GM12891 (cell line): Measurements from ENCODE around the gene FBXO4.
"Not testable (repeated sequence)": the region's sequence is repeated elsewhere in the genome, so short reads cannot be mapped to it uniquely, and the experiment has no call there.

Experiments used
- DNase-seq: peaks from one replicate; pipeline ENCODE4 v3.0.0; 2011; ENCODE audit warnings: low spot score; ENCODE audit not compliant: insufficient read length
- FAIRE-seq: peaks from 2 replicates; lab custom pipeline; 2011; peaks lifted over from hg19 to GRCh38; lab: Jason Lieb, UNC
- PAX5 ChIP-seq: IDR thresholded peaks from 2 replicates; pipeline ENCODE4 v1.6.1; 2011; ENCODE audit warnings: low read length, moderate library complexity, mild to moderate bottlenecking; ENCODE audit not compliant: insufficient read depth, severe bottlenecking
- POLR2A ChIP-seq: IDR thresholded peaks from 2 replicates; pipeline ENCODE4 v1.6.1; 2011; ENCODE audit warnings: low read depth, low read length, control low read depth
- POLR2AphosphoS5 ChIP-seq: IDR thresholded peaks from 2 replicates; pipeline ENCODE4 v1.6.1; 2011; ENCODE audit warnings: low read depth, low read length, control low read depth
- POU2F2 ChIP-seq: IDR thresholded peaks from 2 replicates; pipeline ENCODE4 v1.6.1; 2011; ENCODE audit warnings: low read depth, mild to moderate bottlenecking, control low read depth, low read length, moderate library complexity
- SPI1 ChIP-seq: IDR thresholded peaks from 2 replicates; pipeline ENCODE4 v1.6.1; 2011; ENCODE audit warnings: low read depth, low read length, control low read depth
- TAF1 ChIP-seq: IDR thresholded peaks from 2 replicates; pipeline ENCODE4 v1.6.1; 2011; ENCODE audit warnings: low read depth, low read length, control low read depth

Gene FBXO4

DNA sequence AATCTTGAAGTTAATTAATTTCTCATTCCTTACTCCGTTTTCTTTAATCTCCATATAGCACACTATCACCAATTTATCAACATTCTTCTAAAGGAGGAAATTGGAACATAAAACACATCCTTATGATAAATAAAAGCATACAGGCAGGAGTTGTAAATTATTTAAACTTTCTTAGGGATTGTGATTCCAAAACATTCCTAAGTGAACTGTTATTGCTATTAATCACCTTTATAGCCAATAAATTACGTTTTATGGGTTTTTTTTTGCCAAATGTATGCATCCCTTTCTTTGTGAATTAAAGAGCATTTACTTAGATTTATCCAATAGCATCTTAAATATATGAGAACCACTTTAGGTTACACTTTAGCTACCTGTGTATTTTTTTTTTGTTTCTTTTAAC, 55.3 kb downstream of the FBXO4 start:
- DNase-seq = no peak
- TF ChIP-seq POU2F2 = no peak
- TF ChIP-seq POLR2A = no peak
- TF ChIP-seq PAX5 = no peak
- TF ChIP-seq TAF1 = no peak
- TF ChIP-seq SPI1 = no peak
- TF ChIP-seq POLR2AphosphoS5 = no peak
- no peak for FAIRE-seq

GRCh38 chr5:41980870-41981269, 55.8 kb downstream of the FBXO4 start:
- DNase-seq (no peak), FAIRE-seq (no peak)
- no peak for TF ChIP-seq TAF1
- no peak for TF ChIP-seq POLR2A
- no peak for TF ChIP-seq POLR2AphosphoS5
- TF ChIP-seq POU2F2 = no peak
- no peak for TF ChIP-seq SPI1
- no peak for TF ChIP-seq PAX5

DNA sequence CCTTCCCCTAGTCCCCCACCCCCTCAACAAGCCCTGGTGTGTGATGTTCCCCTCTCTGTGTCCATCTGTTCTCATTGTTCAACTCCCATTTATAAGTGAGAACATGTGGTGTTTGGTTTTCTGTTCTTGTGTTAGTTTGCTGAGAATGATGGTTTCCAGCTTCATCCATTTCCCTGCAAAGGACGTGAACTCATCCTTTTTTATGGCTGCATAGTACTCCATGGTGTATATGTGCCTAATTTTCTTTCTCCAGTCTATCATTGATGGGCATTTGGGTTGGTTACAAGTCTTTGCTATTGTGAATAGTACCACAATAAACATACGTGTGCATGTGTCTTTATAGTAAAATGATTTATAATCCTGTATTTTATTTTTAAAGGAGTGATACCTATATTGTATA, 57.8 kb downstream of the FBXO4 start:
- DNase-seq, FAIRE-seq: not testable (repeated sequence)

DNA sequence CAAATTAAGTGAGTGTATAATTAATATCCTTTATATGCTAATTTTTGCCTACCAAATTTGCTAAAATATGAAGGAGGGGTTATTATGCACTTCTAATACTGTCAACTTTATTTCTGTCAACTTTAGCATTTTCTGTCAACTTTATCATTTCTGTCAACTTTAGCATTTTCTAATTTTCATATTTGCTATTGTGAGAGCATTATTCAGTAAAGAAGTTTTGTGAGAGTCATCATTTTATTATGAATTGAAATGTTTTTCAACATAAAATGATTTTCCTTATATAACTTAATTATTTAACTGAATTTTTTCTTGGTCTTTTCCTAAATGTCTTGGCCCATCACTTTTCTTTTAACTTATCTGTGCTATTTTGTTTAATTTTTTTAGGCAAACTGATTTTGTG, 58.2 kb downstream of the FBXO4 start:
- no peak for FAIRE-seq

GRCh38 chr5:41985945-41986695, 61.0 kb downstream of the FBXO4 start:
- TF ChIP-seq TAF1 (no peak), SPI1 (no peak), POLR2A (no peak), PAX5 (no peak), POU2F2 (no peak), POLR2AphosphoS5 (no peak)
- FAIRE-seq (no peak), DNase-seq (no peak)

More for the DNA sequence above, 58.2 kb downstream of the FBXO4 start:
- TF ChIP-seq POLR2A (no peak), PAX5 (no peak), POLR2AphosphoS5 (no peak), SPI1 (no peak)
- no peak for DNase-seq
